ENCODE data around the gene HOXB2. TPM values are rescaled to one million over a fixed set of nuclear protein-coding genes. Genes with fewer than 3 reads are reported as not detected.
A peak's percentile ranks its signal among the peaks of the same experiment; 100 is the strongest.
"Not testable (repeated sequence)": the region's sequence is repeated elsewhere in the genome, so short reads cannot be mapped to it uniquely, and the experiment has no call there.

HOXB2 gene
- total RNA-seq, 1 donor from 2014 or later = 5.6 TPM

DNA sequence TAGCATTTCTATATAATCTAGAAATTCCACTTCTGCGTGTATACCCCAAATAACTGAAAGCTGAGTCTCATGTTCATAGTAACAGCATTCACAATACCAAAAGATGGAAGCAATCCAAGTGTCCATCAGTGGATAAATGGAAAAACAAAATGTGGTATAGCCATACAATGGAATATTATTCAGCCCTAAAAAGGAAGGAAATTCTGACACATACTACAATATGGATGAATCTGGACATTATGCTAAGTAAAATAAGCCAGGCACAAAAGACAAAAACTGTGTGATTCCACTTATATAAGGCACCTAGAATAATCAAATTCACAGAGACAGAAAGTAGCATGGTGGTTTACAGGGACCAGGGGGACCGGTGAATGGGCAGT is 34.5 kb downstream of the HOXB2 start:
- intact Hi-C loops (cut with DNase I) = no loop called here
- DNase-seq (no peak), ATAC-seq (no peak)
- H3K36me3 ChIP-seq = no peaks in the 10 kb centered on the region
- no peaks in the 10 kb centered on the region for H3K9me3 ChIP-seq
- TF ChIP-seq, protein P1, sequence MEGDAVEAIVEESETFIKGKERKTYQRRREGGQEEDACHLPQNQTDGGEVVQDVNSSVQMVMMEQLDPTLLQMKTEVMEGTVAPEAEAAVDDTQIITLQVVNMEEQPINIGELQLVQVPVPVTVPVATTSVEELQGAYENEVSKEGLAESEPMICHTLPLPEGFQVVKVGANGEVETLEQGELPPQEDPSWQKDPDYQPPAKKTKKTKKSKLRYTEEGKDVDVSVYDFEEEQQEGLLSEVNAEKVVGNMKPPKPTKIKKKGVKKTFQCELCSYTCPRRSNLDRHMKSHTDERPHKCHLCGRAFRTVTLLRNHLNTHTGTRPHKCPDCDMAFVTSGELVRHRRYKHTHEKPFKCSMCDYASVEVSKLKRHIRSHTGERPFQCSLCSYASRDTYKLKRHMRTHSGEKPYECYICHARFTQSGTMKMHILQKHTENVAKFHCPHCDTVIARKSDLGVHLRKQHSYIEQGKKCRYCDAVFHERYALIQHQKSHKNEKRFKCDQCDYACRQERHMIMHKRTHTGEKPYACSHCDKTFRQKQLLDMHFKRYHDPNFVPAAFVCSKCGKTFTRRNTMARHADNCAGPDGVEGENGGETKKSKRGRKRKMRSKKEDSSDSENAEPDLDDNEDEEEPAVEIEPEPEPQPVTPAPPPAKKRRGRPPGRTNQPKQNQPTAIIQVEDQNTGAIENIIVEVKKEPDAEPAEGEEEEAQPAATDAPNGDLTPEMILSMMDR (IDR thresholded peaks at IDR 0.05) = no peak
- peaks cover 28% of the 10 kb centered on the region for H3K27me3 ChIP-seq (ENCODE audit: low read depth)
- peaks cover 5% of the 10 kb centered on the region for H3K4me1 ChIP-seq
- no peak overlapping the region for H3K4me3 ChIP-seq
- no peak overlapping the region for H3K27ac ChIP-seq

DNA sequence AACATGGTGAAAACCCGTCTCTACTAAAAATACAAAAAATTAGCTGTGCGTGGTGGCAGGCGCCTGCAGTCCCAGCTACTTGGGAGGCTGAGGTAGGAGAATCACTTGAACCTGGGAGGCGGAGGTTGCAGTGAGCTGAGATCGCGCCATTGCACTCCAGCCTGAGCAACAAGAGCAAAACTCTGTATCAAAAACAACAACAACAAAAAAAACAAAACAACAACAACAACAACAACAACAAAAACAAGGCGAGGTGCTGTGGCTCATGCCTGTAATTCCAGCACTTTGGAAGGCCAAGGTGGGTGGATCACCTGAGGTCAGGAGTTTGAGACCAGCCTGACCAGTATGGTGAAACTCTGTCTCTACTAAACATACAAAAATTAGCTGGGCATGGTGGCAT is 35.2 kb downstream of the HOXB2 start:
- H3K9me3 ChIP-seq; H3K4me3 ChIP-seq; H3K27ac ChIP-seq; intact Hi-C loops (cut with DNase I); H3K36me3 ChIP-seq; DNase-seq; H3K4me1 ChIP-seq; ATAC-seq: not testable (repeated sequence)
- peaks cover 24% of the 10 kb centered on the region for H3K27me3 ChIP-seq (ENCODE audit: low read depth)

DNA sequence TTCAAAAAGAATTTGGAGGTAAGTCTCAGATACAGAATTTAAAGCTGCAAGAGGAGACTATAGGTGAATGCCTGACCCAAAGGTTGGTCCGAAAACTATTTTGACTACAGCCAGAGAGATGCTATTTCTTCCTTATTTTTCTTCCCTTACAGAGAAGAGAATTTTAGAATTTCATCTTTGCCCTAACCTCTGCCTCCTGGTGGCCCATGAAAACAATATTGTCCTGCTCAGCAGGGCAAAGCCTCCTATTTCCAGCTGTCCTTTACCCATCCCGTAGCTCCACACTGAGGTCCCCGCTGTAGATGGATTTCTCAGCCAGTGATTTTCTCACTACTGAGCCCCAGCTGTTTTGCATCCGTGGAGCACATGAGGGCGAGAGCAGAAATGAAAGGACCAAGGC is 38.7 kb downstream of the HOXB2 start:
- intact Hi-C loops (cut with DNase I) = no loop called here

DNA sequence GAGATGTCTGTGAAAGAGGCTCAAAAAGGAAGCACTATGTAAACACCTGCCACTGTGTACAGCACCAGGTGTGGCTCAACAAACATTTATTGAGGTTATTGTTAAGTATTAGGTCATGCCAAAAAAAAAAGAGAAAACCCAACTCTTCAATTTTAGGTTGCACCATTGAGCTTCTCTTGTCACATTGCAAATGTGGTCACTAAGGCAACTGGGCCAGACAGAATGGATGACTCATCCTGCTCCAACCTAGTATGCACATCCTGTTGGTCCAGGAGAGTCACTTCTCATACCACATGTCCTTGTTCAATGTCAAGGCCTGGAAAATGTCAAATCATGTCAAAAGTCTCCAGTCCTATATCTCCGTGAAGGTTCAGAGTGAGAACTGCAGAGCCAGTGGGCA is 39.1 kb downstream of the HOXB2 start:
- H3K36me3 ChIP-seq = no peaks in the 10 kb centered on the region
- H3K27ac ChIP-seq = no peak overlapping the region
- ATAC-seq (peak; percentile 67 to 82), DNase-seq (no peak)
- H3K4me1 ChIP-seq = no peaks in the 10 kb centered on the region
- intact Hi-C loops (cut with DNase I) = no loop called here
- TF ChIP-seq, protein P1 (IDR thresholded peaks at IDR 0.05) = no peak
- peaks cover 7% of the 10 kb centered on the region for H3K27me3 ChIP-seq (ENCODE audit: low read depth)
- no peak overlapping the region for H3K4me3 ChIP-seq
- no peaks in the 10 kb centered on the region for H3K9me3 ChIP-seq

More for the DNA sequence above, 38.7 kb downstream of the HOXB2 start:
- Histone ChIP-seq H3K36me3 (no peaks in the 10 kb centered on the region), H3K27me3 (ENCODE audit: low read depth) (peaks cover 7% of the 10 kb centered on the region), H3K9me3 (no peaks in the 10 kb centered on the region), H3K4me1 (no peaks in the 10 kb centered on the region), H3K27ac (no peak overlapping the region), H3K4me3 (no peak overlapping the region)
- TF ChIP-seq, protein P1 (IDR thresholded peaks at IDR 0.05) = no peak
- no peak for ATAC-seq
- DNase-seq = no peak

DNA sequence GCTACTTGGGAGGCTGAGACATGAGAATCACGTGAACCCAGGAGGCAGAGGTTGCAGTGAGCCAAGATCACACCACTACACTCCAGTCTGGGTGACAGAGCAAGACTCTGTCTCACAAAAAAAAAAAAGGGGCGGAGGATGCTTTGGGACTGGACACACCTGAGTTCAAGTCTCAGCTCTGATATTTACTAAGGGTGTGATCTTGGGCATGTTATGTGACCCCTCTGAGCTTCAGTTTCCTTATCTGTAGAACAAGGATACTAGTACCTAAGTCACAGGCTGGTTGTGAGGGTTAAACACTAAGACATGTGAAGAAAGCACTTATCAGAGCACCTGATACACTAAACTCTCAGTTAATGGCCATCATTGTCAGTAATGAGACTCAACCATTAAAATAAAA is 40.0 kb downstream of the HOXB2 start:
- no peak overlapping the region for H3K4me3 ChIP-seq
- TF ChIP-seq, protein P1 (IDR thresholded peaks at IDR 0.05) = no peak
- no peak overlapping the region for H3K27ac ChIP-seq
- H3K4me1 ChIP-seq = no peaks in the 10 kb centered on the region
- intact Hi-C loops (cut with DNase I) = no loop called here
- ATAC-seq (no peak), DNase-seq (no peak)
- H3K9me3 ChIP-seq = no peaks in the 10 kb centered on the region
- H3K36me3 ChIP-seq = no peaks in the 10 kb centered on the region
- peaks cover 6% of the 10 kb centered on the region for H3K27me3 ChIP-seq (ENCODE audit: low read depth)

DNA sequence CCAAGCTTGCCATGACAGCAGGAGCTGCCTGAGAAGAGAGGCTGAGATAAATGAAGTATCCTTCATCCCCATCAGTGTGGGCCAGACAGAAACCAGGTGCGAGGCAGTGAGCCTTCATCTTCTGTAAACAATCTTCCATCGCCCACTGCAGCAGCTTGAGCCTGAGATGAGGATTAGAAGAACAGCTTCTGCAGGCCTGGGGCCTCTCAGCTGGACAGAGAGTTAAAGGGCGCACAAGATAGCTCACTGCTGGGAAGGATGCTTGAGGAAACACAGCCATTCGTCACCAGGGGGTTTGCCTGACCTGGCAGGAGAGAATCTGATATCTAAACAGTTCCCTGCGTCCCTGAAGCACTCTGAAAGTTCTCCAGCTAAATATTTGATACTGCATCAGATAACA is 41.2 kb downstream of the HOXB2 start:
- TF ChIP-seq, protein P1 (IDR thresholded peaks at IDR 0.05) = no peak
- H3K36me3 ChIP-seq = no peaks in the 10 kb centered on the region
- DNase-seq (no peak), ATAC-seq (no peak)
- intact Hi-C loops (cut with DNase I) = no loop called here
- H3K4me3 ChIP-seq = no peak overlapping the region
- H3K4me1 ChIP-seq = no peaks in the 10 kb centered on the region
- H3K27me3 ChIP-seq (ENCODE audit: low read depth) = peaks cover 4% of the 10 kb centered on the region
- no peaks in the 10 kb centered on the region for H3K9me3 ChIP-seq
- H3K27ac ChIP-seq = no peak overlapping the region

All from lower lobe of right lung (tissue), 2 donors.